ENCODE results near the gene PPP1R26.
"Not testable (repeated sequence)": the region's sequence is repeated elsewhere in the genome, so short reads cannot be mapped to it uniquely, and the experiment has no call there.

GRCh38 chr9:135439514-135439913, 40.1 kb upstream of the PPP1R26 start:
- TF ChIP-seq CTCF (IDR thresholded peaks at IDR 0.05; ENCODE audit: borderline replicate concordance, extremely low read depth, low read length, poor library complexity, severe bottlenecking); EZH2 (IDR thresholded peaks at IDR 0.05; ENCODE audit: borderline replicate concordance, low read depth, low read length, severe bottlenecking): not testable (repeated sequence)
